ENCODE results near the gene CTR9.
"Not testable (repeated sequence)": the region's sequence is repeated elsewhere in the genome, so short reads cannot be mapped to it uniquely, and the experiment has no call there.

The CTR9 gene

GRCh38 chr11:10822491-10822890 is 71.4 kb downstream of the CTR9 start:
- DNase-seq (ENCODE audit: low read depth): not testable (repeated sequence)

GRCh38 chr11:10823152-10823579 is 72.1 kb downstream of the CTR9 start:
- no peak for DNase-seq (ENCODE audit: low read depth)

- DNase-seq (ENCODE audit: low read depth): no peak
These were observed 73.8 kb downstream of the CTR9 start for GRCh38 chr11:10824888-10825287.

GRCh38 chr11:10828402-10828801 is 77.4 kb downstream of the CTR9 start:
- no peak for DNase-seq (ENCODE audit: low read depth)

- no peak for DNase-seq (ENCODE audit: low read depth)
These were observed 78.1 kb downstream of the CTR9 start for GRCh38 chr11:10829139-10829538.

Measured in stimulated activated CD8-positive, alpha-beta memory T cell treated with anti-CD3 and anti-CD28 coated beads, Interleukin-15, amount 100 ng/mL, for 1 hour (primary cell).